Spinal cord (tissue), 10 donors: ENCODE measurements around the gene FAR2. TPM values are rescaled to one million over a fixed set of nuclear protein-coding genes. Genes with fewer than 3 reads are reported as not detected.

Source experiments
- DNase-seq, 6 donors: peaks; one replicate each; pipeline versions ENCODE4 v3.0.0 to v3.0.0-alpha.2; 2013 to 2015; ENCODE audit warnings: low spot score in 6 of 6, low read depth in 4 of 6
- H3K27ac ChIP-seq: one replicate; pipeline ENCODE4 v1.5.1; 2013; ENCODE audit warnings: low read depth, low read length, control low read depth
- H3K27me3 ChIP-seq: one replicate; pipeline ENCODE4 v1.6.1; 2013; ENCODE audit warnings: low read length; ENCODE audit not compliant: control insufficient read depth, insufficient read depth
- H3K36me3 ChIP-seq: one replicate; pipeline ENCODE4 v1.6.1; 2013; ENCODE audit warnings: low read length; ENCODE audit not compliant: control insufficient read depth, insufficient read depth
- H3K4me1 ChIP-seq: one replicate; pipeline ENCODE4 v1.6.1; 2013; ENCODE audit warnings: low read length; ENCODE audit not compliant: control insufficient read depth, insufficient read depth
- H3K4me3 ChIP-seq: one replicate; pipeline ENCODE4 v1.5.1; 2013; ENCODE audit warnings: low read depth, low read length, control low read depth
- H3K9me3 ChIP-seq: one replicate; pipeline ENCODE4 v1.6.1; 2013; ENCODE audit warnings: low read length; ENCODE audit not compliant: control insufficient read depth, insufficient read depth
- WGBS: methylation state at CpG from one replicate; pipeline ENCODE4 v1.1.5; 2013; ENCODE audit warnings: missing lambda C conversion rate; ENCODE audit not compliant: insufficient coverage; 5-methylcytosine and 5-hydroxymethylcytosine counted together
- polyA plus RNA-seq, 2 donors: library from polyadenylated mRNA; unstranded; fragments of 120-200 nt; gene quantifications; one replicate each; pipeline ENCODE4 v1.2.1, GENCODE V29; 2013; ENCODE audit not compliant: insufficient read length in 2 of 2
- total RNA-seq, 2 donors: library from RNA; depleted of rRNA in 1 of 2; stranded (reverse); fragments of 120-200 nt in 1 of 2; fragments of >200 nt in 1 of 2; gene quantifications; one replicate each; pipeline versions ENCODE4 v1.2.3 to v1.2.4, GENCODE V29; 2013 to 2014
- donor health status: healthy.

FAR2 gene
- total and polyA plus RNA-seq, 4 donors: 11.4 to 33.2 (median 25.8) TPM

DNA sequence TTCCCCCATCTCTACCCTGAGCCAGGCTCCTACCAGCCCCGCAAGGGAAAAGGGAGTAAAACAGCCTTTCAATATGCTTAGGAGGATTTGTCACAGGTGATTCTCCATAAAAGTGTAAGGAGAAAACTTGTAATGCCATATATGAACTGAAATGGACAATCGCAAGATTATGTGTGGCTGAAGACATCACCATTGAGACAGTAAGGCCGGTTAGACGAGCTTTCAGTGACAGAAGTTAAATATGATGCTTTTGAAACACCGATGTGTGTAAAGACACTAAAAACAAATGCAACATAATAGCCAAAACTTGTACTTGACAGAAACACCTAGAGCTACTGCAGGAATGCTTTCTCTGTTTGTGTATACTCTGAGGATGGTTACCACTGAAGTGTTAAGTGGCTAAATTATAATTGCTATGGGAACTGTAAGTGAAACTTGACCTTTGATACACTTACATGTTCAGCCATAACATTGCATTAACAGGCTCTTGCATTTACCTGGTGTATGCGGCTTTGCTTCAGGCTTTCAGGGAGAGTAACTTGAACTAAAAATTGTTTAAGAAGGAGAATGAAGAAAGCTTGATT is 42.3 kb downstream of the FAR2 start:
- H3K27me3 ChIP-seq: no peaks in the 10 kb centered on the region
- WGBS: 100% methylated on average over 1 of the region's 6 CpGs
- H3K36me3 ChIP-seq: no peaks in the 10 kb centered on the region
- H3K9me3 ChIP-seq: no peaks in the 10 kb centered on the region
- no peak for DNase-seq
- no peak overlapping the region for H3K4me3 ChIP-seq
- no peaks in the 10 kb centered on the region for H3K4me1 ChIP-seq
- H3K27ac ChIP-seq: no peak overlapping the region

DNA sequence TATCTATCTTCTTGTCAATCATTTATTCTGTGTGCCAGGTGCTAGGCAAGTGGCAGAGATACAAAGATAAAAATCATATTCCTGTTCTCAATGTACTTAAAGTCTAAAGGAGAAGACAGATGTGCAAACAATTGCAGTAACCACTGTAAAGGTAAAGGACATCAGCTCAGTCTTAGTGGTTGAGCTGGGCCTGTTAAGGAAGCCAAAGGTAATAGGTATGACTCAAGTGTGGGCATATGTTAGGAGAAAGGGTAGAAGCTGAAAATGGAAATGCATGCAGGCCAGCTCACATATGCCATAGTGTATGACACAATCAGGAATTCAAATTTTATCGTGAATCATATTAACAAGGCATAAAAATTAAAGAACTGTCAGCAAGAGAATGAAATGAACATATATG is 49.8 kb downstream of the FAR2 start:
- no CpG with 5 or more reads among the region's 1 CpG for WGBS

DNA sequence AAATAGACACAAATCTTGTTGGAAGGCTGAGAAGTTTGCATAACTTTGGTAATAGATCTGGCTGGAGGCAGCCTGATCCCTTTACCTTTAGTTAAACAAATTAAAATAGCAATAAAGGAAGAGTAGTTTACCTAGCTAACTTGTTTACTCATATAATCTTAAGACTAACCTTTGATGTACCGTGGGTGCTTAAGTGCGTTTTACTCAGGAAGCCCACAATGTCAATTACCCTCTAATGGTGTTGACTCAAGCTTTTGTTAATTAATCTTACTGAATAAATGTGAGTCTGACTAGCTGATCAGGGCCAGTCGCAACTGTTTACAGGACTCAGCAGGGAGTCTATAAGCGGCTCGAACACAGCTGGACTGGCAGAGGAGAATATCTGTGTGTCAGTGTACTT is 51.5 kb downstream of the FAR2 start:
- no peaks in the 10 kb centered on the region for H3K4me1 ChIP-seq
- no peaks in the 10 kb centered on the region for H3K36me3 ChIP-seq
- DNase-seq: peak in 1 of 6 donors; percentile 25
- no peak overlapping the region for H3K27ac ChIP-seq
- 4% methylated on average over 3 of the region's 5 CpGs for WGBS
- H3K9me3 ChIP-seq: no peaks in the 10 kb centered on the region
- no peak overlapping the region for H3K4me3 ChIP-seq
- H3K27me3 ChIP-seq: no peaks in the 10 kb centered on the region

More for the DNA sequence above, 49.8 kb downstream of the FAR2 start:
- Histone ChIP-seq H3K4me1 (no peaks in the 10 kb centered on the region), H3K9me3 (no peaks in the 10 kb centered on the region), H3K27ac (no peak overlapping the region), H3K4me3 (no peak overlapping the region), H3K36me3 (no peaks in the 10 kb centered on the region), H3K27me3 (no peaks in the 10 kb centered on the region)
- DNase-seq: no peak

DNA sequence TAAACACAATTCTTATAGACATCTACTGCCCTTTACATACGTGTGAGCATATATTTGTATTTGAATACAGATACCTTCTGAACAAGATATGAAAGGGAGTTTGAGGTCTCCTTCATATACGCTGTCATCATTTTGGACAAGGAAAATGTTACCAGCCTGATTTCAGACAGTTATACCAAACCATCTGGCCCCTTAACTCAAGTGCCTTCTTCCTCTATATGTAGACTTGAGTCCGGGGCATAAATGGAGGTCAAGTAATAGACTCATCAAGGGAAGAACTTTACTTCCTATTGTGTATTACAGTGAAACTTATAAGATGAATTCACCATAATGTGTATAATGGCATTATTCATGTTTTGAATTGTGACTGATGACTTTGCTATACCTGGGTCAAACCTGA is 52.2 kb downstream of the FAR2 start:
- H3K27ac ChIP-seq: no peak overlapping the region
- no peak for DNase-seq
- H3K27me3 ChIP-seq: no peaks in the 10 kb centered on the region
- H3K4me3 ChIP-seq: no peak overlapping the region
- H3K9me3 ChIP-seq: no peaks in the 10 kb centered on the region
- H3K4me1 ChIP-seq: no peaks in the 10 kb centered on the region
- no CpG with 5 or more reads among the region's 3 CpGs for WGBS
- H3K36me3 ChIP-seq: no peaks in the 10 kb centered on the region

DNA sequence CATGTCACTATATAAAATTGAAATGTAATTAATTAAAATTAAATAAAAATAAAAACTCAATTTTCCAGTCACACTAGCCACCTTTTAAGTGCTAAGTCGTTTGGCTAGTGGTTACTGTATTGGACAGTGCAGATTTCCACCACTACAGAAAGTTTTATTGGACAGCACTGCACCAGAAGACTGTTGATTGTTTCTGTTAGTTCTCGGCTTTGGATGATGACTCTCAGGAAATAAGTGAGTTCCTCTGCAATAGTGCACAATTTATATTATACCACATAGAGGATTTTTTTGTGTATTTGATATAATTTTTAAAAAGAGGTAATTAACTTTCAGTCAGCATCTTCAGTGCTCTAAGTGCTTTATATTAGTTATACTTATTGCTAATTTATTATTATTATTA is 52.7 kb downstream of the FAR2 start:
- no peak for DNase-seq
- no peak overlapping the region for H3K4me3 ChIP-seq
- no peaks in the 10 kb centered on the region for H3K27me3 ChIP-seq
- no peaks in the 10 kb centered on the region for H3K4me1 ChIP-seq
- no CpG with 5 or more reads among the region's 2 CpGs for WGBS
- no peaks in the 10 kb centered on the region for H3K9me3 ChIP-seq
- no peak overlapping the region for H3K27ac ChIP-seq
- no peaks in the 10 kb centered on the region for H3K36me3 ChIP-seq

DNA sequence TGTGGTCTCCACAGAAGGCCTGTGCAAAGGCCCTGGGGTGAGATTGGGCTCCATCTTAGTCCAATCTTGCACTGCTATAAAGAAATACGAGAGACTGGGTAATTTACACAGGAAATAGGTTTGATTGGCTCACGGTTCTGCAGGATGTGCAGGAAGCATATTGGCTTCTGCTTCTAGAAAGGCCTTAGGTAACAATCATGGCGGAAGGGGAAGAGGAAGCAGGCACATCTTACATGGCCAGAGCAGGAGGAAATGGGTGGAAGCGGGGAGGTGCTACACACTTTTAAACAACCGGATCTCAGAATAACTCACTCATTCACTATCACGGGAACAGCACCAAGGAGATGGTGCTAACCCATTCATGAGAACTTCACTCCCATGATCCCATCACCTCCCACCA is 55.4 kb downstream of the FAR2 start:
- no peaks in the 10 kb centered on the region for H3K27me3 ChIP-seq
- H3K4me3 ChIP-seq: no peak overlapping the region
- DNase-seq: no peak
- no peaks in the 10 kb centered on the region for H3K9me3 ChIP-seq
- no peaks in the 10 kb centered on the region for H3K4me1 ChIP-seq
- H3K27ac ChIP-seq: no peak overlapping the region
- H3K36me3 ChIP-seq: no peaks in the 10 kb centered on the region
- 91% methylated on average over 3 of the region's 6 CpGs for WGBS

DNA sequence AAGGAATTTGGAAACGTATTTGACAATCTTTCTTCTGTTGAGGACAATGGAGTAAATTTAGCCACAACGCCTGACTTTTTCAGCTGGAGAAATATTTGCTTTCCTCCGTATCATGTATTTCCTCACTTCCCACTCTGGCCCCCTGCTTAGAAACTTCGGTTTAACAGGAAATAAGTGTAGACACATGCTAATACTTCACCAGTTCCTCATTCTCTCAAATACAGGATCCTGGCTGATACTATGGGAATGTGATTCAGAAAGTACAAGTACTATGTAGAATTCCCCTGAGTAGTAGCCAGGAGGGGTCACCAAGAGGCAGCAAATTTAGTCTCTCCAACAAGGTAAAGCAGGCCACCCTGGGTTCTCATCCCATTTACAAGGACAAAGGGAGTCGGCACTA is 58.0 kb downstream of the FAR2 start:
- Histone ChIP-seq H3K9me3 (no peaks in the 10 kb centered on the region), H3K36me3 (no peaks in the 10 kb centered on the region), H3K4me3 (no peak overlapping the region), H3K4me1 (no peaks in the 10 kb centered on the region), H3K27ac (no peak overlapping the region), H3K27me3 (no peaks in the 10 kb centered on the region)
- DNase-seq: peak in 1 of 6 donors; percentile 6
- 80% methylated on average over 1 of the region's 5 CpGs for WGBS

DNA sequence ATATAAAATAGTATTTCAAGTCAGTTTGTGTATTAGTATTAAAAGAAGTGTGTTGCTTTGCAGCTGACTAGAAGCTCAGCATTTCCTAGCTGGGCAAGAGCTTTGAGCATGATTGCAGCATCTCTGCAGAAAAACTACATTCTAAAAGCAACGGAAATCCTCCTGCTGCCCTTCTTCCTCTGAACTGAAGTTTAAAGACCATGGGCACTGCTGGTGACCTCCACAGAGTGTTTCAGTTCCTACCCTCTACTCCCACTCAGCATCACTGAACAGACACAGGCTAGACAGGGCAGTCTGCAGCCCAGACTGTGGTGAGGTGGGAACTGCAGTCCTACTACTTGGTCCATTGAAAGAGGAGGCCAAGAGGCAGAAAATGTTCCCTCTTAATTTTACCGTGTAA is 59.0 kb downstream of the FAR2 start:
- no peak overlapping the region for H3K4me3 ChIP-seq
- peak in 1 of 6 donors; percentile 11 for DNase-seq
- H3K27ac ChIP-seq: no peak overlapping the region
- H3K27me3 ChIP-seq: no peaks in the 10 kb centered on the region
- 83% methylated on average over 1 of the region's 2 CpGs for WGBS
- no peaks in the 10 kb centered on the region for H3K4me1 ChIP-seq
- no peaks in the 10 kb centered on the region for H3K9me3 ChIP-seq
- no peaks in the 10 kb centered on the region for H3K36me3 ChIP-seq

DNA sequence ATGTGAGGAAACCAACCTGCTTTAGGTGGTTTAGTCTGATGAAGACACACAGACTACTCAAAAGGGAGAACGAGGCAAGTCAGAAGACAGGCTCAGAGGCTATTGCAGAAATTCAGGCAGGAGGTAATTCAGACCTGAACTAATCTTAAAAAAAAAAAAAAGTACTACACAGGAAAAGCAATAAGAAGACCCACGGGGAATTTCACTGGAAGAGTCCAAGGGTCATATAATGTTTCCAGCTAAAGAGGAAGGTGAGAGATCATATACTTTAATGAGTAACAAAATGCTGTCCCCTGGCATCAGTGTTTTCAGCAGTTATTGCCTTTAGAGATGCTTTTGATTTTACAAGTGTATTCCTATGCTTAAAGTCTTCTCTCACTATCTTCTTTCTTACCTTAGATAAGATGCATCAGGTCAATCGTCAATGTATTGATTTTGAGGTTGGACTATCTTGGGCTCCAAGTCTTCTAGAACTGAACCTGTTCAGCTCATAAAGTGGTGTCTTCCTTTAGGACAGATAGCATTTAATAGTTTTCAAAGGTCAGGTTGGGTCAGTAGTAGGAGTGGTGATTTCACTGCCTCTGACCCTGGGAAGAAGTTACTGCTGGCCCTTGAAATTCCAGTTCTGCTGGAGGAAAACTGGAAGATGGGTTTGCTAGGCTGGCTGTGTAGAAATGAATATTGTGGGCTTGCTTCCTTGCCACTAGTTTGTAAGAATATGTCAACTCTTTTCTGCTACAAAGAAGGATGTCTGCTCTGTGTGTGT is 60.0 kb downstream of the FAR2 start:
- Histone ChIP-seq H3K27me3 (no peaks in the 10 kb centered on the region), H3K4me1 (no peaks in the 10 kb centered on the region), H3K27ac (no peak overlapping the region), H3K9me3 (no peaks in the 10 kb centered on the region), H3K36me3 (no peaks in the 10 kb centered on the region), H3K4me3 (no peak overlapping the region)
- no CpG with 5 or more reads among the region's 3 CpGs for WGBS
- no peak for DNase-seq

DNA sequence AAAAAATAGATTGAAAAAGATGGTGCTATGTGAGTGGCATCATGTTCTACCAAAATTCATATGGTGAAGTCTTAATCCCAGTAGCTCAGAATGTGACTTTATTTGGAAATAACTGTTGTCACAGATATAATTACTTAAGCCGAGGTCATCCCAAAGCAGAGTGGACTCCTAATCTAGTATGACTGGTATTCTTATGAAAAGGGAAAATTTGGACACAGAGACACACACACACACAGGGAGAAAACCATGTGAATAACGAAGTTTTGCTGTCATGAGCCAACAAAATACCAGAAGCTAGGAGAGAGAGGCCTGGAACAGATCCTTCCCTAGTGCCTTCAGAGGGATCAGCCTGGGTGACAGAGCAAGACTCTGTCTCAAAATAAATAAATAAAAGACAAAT is 62.6 kb downstream of the FAR2 start:
- no peaks in the 10 kb centered on the region for H3K36me3 ChIP-seq
- H3K4me3 ChIP-seq: no peak overlapping the region
- DNase-seq: no peak
- no peak overlapping the region for H3K27ac ChIP-seq
- H3K27me3 ChIP-seq: no peaks in the 10 kb centered on the region
- 83% methylated on average over 1 of the region's 2 CpGs for WGBS
- H3K9me3 ChIP-seq: no peaks in the 10 kb centered on the region
- H3K4me1 ChIP-seq: no peaks in the 10 kb centered on the region
